HepG2 (cell line): ENCODE results near the gene NXPE3. TPM values are rescaled to one million over a fixed set of nuclear protein-coding genes. Genes with fewer than 3 reads are reported as not detected.

ENCODE experiments used
- ATF1 ChIP-seq: IDR thresholded peaks from 2 replicates; pipeline ENCODE4 v1.6.1; 2016; ENCODE audit warnings: mild to moderate bottlenecking, control low read depth
- KDM6A ChIP-seq: IDR thresholded peaks from 2 replicates; pipeline ENCODE4 v1.6.1; 2016; ENCODE audit warnings: low read depth
- MYC ChIP-seq: sonication (generic); formaldehyde crosslinking; IDR thresholded peaks from 2 replicates; pipeline ENCODE4 v1.9.0; 2021; ENCODE audit warnings: missing genetic modification reagents, borderline replicate concordance
- NCOA2 ChIP-seq: sonication (generic); formaldehyde crosslinking; IDR thresholded peaks from 2 replicates; pipeline ENCODE4 v1.8.0; 2022; ENCODE audit warnings: inconsistent platforms
- NCOA5 ChIP-seq: sonication (generic); formaldehyde crosslinking; IDR thresholded peaks from 2 replicates; pipeline ENCODE4 v1.4.0; 2020; ENCODE audit warnings: missing genetic modification reagents
- NR2F6 ChIP-seq, 2 experiments: IDR thresholded peaks; 2 replicates each; pipeline ENCODE4 v1.6.1; 2016; ENCODE audit warnings: antibody characterized with exemption in 1 of 2, mild to moderate bottlenecking in 1 of 2
- PHB2 ChIP-seq: fragments of 450-650 bp; IDR thresholded peaks from 2 replicates; pipeline ENCODE4 v1.6.1; 2018; ENCODE audit not compliant: partially characterized antibody
- PHF21A ChIP-seq: sonication (generic); formaldehyde crosslinking; IDR thresholded peaks from 2 replicates; pipeline ENCODE4 v1.5.0; 2020; ENCODE audit warnings: mild to moderate bottlenecking, missing genetic modification reagents
- PITX1 ChIP-seq: sonication (generic); formaldehyde crosslinking; IDR thresholded peaks from 2 replicates; pipeline ENCODE4 v1.5.1; 2020; ENCODE audit warnings: mild to moderate bottlenecking, missing genetic modification reagents
- REPIN1 ChIP-seq: sonication (generic); formaldehyde crosslinking; IDR thresholded peaks from 2 replicates; pipeline ENCODE4 v1.8.0; 2022; ENCODE audit warnings: missing genetic modification reagents, low read depth, mild to moderate bottlenecking, borderline replicate concordance
- ZNF441 ChIP-seq: sonication (generic); formaldehyde crosslinking; IDR thresholded peaks from 2 replicates; pipeline ENCODE4 v1.7.0; 2021; ENCODE audit warnings: missing genetic modification reagents, borderline replicate concordance
- ZNF781 ChIP-seq: sonication (generic); formaldehyde crosslinking; IDR thresholded peaks from 2 replicates; pipeline ENCODE4 v1.5.1; 2020; ENCODE audit warnings: borderline replicate concordance, mild to moderate bottlenecking, missing genetic modification reagents; ENCODE audit errors: not compliant biosample characterization
- ZNF879 ChIP-seq: sonication (generic); formaldehyde crosslinking; IDR thresholded peaks from 2 replicates; pipeline ENCODE4 v1.8.1; 2023; ENCODE audit warnings: missing genetic modification reagents
- ZSCAN29 ChIP-seq: sonication (generic); formaldehyde crosslinking; conservative IDR thresholded peaks from 2 replicates; pipeline ENCODE4 v1.4.0; 2020; ENCODE audit warnings: mild to moderate bottlenecking, missing genetic modification reagents
- polyA plus RNA-seq, 8 experiments: library from polyadenylated mRNA; depleted of rRNA in 3 of 8; stranded (reverse) in 7 of 8; unstranded in 1 of 8; fragments of >200 nt; fragmentation: Illumina TruSeq in 4 of 8; extraction: Trizol in 4 of 8; gene quantifications; 2 replicates each; pipeline versions ENCODE4 v1.2.1 to v1.2.3, GENCODE V29; 2011 to 2016; ENCODE audit warnings: low read depth in 4 of 8, missing spikeins in 1 of 8, mixed read lengths in 1 of 8; ENCODE audit not compliant: insufficient read depth in 1 of 8
- total RNA-seq, 5 experiments: library from RNA; depleted of rRNA; stranded (reverse); fragments of >200 nt; fragmentation: Illumina TruSeq; extraction: Trizol; gene quantifications; 2 replicates each; pipeline ENCODE4 v1.2.3, GENCODE V29; 2016; ENCODE audit warnings: low read depth in 1 of 5
- TF ChIP-seq, protein P1 (sequence below): IDR thresholded peaks from 2 replicates; pipeline ENCODE4 v1.6.1; 2016; ENCODE audit warnings: missing compliant biosample characterization, missing genetic modification reagents, borderline replicate concordance
- TF ChIP-seq, protein P2 (sequence below): IDR thresholded peaks from 2 replicates; pipeline ENCODE4 v1.6.1; 2016; ENCODE audit warnings: low read depth, borderline replicate concordance
- TF ChIP-seq, protein P3 (sequence below): sonication (generic); formaldehyde crosslinking; IDR thresholded peaks from 2 replicates; pipeline ENCODE4 v1.8.0; 2022; ENCODE audit warnings: low read depth, missing genetic modification reagents
- TF ChIP-seq, protein P4 (sequence below): sonication (generic); formaldehyde crosslinking; IDR thresholded peaks from 2 replicates; pipeline ENCODE4 v1.5.1; 2020; ENCODE audit warnings: missing genetic modification reagents, mild to moderate bottlenecking, borderline replicate concordance

Gene NXPE3
- total and polyA plus RNA-seq, 2 of the 13 experiments (the other 11 are each of a cell fraction or from before 2014, with no cell fraction given): 3.5 to 4.7 TPM

DNA sequence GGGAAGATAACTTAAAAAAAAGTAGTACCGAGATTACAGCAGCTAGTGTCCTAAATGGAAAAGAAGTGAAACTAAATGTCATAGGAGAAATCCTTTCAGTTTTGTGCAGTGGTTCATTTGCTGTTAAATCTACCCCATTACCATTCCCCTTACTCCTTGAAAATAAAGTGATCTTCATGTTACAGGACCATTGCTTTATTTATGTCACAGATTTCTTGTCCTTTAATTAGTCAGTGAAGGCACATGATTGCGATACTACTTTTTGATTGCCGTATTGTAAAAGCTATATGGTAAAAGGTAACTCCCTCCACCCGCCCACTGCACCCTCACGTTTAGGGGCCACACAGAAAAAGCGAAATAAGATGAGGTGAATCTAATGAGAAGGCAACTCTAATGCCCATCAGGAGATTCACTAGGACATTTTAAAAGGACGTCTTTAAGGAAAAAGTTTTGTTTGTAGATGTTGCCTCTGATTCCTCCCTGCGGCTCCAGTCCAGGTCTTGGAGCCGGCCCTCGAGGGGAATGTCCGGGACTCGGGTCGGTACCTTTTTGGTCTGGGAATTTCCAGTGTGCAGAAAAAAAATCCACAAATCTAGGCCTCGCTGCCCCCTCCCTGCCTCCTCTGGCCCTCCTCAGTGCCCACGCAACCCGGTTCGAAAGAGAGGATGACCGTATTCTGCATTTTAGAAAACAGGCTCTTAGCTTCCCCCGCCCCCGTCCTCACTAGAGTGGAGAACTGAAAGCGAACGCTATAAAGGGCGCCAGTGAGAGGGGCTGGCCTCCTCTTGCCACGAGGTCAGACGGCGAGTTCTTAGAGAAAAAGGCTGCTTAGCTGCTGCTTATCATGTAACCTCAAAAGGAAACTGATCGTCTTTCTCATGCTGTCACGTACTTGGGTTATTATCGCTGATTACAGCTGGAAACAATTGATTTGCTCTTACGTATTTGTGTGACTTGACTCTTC lies 48.5 kb downstream of the NXPE3 start (continued):
- TF ChIP-seq NCOA2: peak; percentile 9; the same call in 1 of the 2 replicates
- TF ChIP-seq ZNF441 (CRISPR knock-in tag): no peak
- no peak for TF ChIP-seq KDM6A
- TF ChIP-seq, protein P1, sequence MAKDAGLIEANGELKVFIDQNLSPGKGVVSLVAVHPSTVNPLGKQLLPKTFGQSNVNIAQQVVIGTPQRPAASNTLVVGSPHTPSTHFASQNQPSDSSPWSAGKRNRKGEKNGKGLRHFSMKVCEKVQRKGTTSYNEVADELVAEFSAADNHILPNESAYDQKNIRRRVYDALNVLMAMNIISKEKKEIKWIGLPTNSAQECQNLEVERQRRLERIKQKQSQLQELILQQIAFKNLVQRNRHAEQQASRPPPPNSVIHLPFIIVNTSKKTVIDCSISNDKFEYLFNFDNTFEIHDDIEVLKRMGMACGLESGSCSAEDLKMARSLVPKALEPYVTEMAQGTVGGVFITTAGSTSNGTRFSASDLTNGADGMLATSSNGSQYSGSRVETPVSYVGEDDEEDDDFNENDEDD (CRISPR knock-in tag): peak; percentile 72; the same call in 1 of the 2 replicates
- TF ChIP-seq, protein P2, sequence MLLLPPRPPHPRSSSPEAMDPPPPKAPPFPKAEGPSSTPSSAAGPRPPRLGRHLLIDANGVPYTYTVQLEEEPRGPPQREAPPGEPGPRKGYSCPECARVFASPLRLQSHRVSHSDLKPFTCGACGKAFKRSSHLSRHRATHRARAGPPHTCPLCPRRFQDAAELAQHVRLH (CRISPR knock-in tag): peak; percentile 75; the same call in 1 of the 2 replicates
- 0 out of 2 replicates have a peak, but pooled peaks have one; percentile 24 for TF ChIP-seq NR2F6 (IDR thresholded peaks at IDR 0.05)
- TF ChIP-seq NR2F6 (CRISPR knock-in tag; IDR thresholded peaks at IDR 0.05): 0 out of 2 replicates have a peak, but pooled peaks have one; percentile 26
- peak; percentile 54; the same call in 1 of the 2 replicates for TF ChIP-seq REPIN1 (CRISPR knock-in tag)
- TF ChIP-seq PHB2: no peak
- TF ChIP-seq NCOA5 (CRISPR knock-in tag): no peak
- TF ChIP-seq, protein P3, sequence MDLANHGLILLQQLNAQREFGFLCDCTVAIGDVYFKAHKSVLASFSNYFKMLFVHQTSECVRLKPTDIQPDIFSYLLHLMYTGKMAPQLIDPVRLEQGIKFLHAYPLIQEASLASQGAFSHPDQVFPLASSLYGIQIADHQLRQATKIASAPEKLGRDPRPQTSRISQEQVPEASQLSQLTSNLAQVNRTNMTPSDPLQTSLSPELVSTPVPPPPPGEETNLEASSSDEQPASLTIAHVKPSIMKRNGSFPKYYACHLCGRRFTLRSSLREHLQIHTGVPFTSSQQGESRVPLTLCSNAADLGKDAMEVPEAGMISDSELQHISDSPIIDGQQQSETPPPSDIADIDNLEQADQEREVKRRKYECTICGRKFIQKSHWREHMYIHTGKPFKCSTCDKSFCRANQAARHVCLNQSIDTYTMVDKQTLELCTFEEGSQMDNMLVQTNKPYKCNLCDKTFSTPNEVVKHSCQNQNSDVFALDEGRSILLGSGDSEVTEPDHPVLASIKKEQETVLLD (CRISPR knock-in tag): no peak
- TF ChIP-seq PHF21A (CRISPR knock-in tag): peak; percentile 45; the same call in 1 of the 2 replicates
- TF ChIP-seq, protein P4, sequence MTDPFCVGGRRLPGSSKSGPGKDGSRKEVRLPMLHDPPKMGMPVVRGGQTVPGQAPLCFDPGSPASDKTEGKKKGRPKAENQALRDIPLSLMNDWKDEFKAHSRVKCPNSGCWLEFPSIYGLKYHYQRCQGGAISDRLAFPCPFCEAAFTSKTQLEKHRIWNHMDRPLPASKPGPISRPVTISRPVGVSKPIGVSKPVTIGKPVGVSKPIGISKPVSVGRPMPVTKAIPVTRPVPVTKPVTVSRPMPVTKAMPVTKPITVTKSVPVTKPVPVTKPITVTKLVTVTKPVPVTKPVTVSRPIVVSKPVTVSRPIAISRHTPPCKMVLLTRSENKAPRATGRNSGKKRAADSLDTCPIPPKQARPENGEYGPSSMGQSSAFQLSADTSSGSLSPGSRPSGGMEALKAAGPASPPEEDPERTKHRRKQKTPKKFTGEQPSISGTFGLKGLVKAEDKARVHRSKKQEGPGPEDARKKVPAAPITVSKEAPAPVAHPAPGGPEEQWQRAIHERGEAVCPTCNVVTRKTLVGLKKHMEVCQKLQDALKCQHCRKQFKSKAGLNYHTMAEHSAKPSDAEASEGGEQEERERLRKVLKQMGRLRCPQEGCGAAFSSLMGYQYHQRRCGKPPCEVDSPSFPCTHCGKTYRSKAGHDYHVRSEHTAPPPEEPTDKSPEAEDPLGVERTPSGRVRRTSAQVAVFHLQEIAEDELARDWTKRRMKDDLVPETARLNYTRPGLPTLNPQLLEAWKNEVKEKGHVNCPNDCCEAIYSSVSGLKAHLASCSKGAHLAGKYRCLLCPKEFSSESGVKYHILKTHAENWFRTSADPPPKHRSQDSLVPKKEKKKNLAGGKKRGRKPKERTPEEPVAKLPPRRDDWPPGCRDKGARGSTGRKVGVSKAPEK (CRISPR knock-in tag): no peak
- TF ChIP-seq ATF1 (CRISPR knock-in tag): no peak
- TF ChIP-seq ZSCAN29 (CRISPR knock-in tag): no peak
- TF ChIP-seq MYC (CRISPR knock-in tag): peak; percentile 78; the same call in 1 of the 2 replicates
- no peak for TF ChIP-seq PITX1 (CRISPR knock-in tag)
- peak; percentile 58 for TF ChIP-seq ZNF781 (CRISPR knock-in tag)
- 0 out of 2 replicates have a peak, but pooled peaks have one; percentile 63 for TF ChIP-seq ZNF879 (CRISPR knock-in tag)
